ENCODE results near the gene UPK3A.
"Not testable (repeated sequence)": the region's sequence is repeated elsewhere in the genome, so short reads cannot be mapped to it uniquely, and the experiment has no call there.

UPK3A gene

DNA sequence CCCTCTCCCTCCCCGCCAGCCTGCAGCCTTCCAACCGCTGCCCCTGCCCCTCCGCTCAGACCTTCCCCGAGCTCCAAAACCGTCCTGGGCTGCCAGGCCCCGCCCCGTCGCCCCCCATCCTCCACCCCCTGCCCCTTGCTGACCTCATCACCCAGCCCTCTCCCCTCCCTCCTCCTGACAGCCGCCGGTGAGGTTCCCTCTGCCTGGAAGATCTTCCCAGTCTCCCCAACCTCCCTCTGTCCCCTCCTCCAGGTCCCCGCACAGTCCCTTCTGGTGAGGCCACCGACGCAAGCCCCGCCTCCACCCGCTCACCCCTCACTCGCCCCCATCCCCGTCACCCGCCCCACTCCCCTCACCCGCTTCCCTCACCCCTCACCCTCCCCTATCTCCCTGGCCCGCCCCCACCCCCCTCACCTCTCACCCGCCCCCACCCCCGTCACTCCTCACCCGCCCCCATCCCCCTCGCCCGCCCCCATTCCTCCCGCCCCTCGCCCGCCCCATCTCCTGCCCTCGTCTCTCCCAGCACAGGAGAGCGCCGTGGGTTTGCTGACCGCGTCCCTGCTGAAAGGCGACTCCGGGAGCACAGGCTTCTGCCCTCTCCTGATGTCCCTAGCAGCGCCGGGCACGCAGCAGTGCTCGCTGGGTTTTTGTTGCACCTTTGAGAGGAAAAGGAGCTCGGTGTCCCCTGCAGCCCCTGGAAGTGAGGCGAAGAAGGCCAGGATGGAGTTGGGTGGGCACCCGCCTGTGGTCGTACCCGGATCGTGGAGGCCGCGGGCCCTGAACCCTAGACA, 16.4 kb upstream of the UPK3A start:
- Mint-ChIP-seq H3K9me3 (no peaks in the 10 kb centered on the region), H3K4me3 (peak overlapping the region; percentile 72), H3K27ac (peak overlapping the region; percentile 90), H3K4me1 (peaks cover 19% of the 10 kb centered on the region), H3K36me3 (peaks cover 21% of the 10 kb centered on the region)
- ATAC-seq (peak; percentile 33), DNase-seq (ENCODE audit: low spot score in 2 of 2) (no peak)

DNA sequence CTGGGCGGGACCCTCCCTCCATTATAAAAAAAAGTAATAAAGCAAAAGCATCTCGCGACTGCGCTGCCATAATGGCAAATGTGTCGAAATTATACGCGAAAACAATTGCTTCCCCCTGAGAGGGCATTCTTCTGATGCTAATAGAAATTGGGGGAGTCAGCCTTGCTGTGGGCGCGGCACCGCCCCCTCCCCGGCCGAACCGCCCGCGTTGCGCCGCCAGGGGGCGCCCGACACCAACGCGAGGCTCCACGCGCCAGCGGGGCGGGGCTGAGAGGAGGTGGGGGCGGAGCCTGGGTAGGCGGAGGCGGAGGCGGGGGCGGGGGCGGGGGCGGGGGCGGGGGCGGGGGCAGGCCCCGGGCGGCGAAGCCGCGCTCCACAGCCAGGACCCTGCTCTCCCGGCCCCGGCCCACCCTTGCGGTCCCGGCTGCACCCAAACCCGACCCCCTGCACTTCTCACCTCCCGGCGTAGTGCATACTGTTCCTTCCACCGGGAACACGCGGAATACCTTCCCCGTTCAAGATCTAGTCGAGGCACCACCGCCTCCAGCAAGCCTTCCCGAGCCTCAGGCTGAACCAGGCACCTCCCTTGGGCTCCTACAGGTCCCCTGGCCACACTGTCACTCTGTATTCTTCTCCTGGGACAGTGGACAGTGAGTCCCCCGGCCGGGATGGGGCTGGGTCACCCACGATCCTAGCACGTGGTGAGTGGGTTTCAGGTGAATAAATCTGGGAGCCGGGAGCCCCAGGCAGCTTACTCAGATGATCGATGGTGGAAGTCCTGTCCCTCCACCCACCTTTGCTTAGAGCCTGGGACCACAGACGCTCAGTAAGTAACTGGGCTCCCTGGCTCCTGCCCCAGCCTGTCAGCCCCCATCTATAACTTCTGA, 15.5 kb upstream of the UPK3A start:
- DNase-seq (ENCODE audit: low spot score in 2 of 2) (peak; percentile 95), ATAC-seq (peak; percentile 82)
- H3K4me3 Mint-ChIP-seq: peak overlapping the region; percentile 72
- no peaks in the 10 kb centered on the region for H3K9me3 Mint-ChIP-seq
- peaks cover 13% of the 10 kb centered on the region for H3K4me1 Mint-ChIP-seq
- peaks cover 21% of the 10 kb centered on the region for H3K36me3 Mint-ChIP-seq
- peak overlapping the region; percentile 90 for H3K27ac Mint-ChIP-seq

DNA sequence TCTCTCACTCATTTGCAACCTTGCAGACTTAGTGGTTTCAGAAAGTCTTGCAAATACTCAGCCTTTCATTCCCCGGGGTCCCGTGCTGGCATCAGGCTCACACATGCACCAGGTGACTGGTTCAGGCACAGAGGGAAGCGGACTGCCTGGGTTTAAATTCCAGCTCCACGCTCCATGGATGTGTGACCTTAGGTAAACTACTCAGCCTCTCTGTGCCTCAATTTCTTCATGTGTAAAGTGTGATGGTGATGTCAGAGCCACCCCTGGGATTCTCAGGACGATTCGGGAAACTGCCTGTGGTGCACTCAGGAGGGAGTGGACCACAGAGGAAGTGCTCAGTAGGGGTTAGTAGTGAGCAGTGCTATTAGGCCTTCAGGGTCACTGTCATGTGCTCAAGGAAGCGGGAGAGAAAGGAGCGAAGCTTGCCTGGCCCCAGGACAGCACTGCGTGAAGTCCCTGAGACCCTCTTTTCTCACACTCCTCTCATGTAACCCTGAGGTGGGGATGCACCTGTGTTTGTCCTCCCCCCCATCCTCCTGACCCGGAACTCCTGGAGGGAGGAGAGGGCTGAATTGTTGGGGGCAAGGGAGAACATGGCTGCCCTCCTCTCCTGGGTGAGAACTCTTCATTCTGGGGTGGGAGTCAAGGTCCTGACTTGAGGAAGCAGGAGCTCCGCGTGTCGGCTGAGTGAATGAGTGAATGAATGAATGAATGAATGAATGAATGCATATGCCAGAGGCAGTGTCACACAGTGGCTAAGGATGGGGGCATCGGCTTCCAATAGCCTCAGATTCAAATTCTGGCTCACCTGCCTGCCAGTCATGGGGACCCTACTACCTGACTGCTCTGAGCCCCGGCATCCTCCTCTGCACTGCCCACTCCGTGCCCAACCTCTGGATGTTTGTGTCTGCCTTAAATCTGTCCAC, 14.4 kb upstream of the UPK3A start:
- Mint-ChIP-seq H3K4me3 (peak overlapping the region; percentile 72), H3K4me1 (peaks cover 13% of the 10 kb centered on the region), H3K9me3 (no peaks in the 10 kb centered on the region), H3K27ac (peak overlapping the region; percentile 90), H3K36me3 (peaks cover 21% of the 10 kb centered on the region)
- no peak for ATAC-seq
- no peak for DNase-seq (ENCODE audit: low spot score in 2 of 2)

DNA sequence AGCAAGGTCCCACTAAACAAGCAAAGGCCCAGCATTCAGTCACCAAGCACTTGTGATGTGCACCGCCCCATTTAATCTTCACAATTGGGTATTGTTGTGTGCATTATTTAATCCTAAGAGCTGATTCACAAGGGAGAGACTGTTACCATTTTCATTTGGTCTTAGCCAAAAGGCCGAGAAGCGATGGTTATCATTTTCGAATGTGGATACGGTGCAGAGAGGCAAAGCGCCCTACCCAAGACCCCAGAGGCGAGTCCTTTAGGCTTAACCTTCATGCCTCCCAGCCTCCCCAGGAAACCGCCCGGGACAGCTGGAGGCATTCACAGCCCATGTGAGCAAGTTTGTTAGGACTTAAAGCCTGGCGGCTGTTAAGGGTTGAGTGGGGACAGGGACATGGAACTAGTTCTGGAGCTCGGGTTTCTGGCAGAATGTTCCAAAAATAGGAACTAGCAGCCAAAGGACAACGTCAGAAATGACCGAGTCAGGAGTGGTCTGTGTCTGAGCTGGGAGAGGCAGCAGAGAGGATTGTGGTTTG, 13.0 kb upstream of the UPK3A start:
- H3K27ac Mint-ChIP-seq: no peak overlapping the region
- no peak overlapping the region for H3K4me3 Mint-ChIP-seq
- DNase-seq (ENCODE audit: low spot score in 2 of 2) (no peak), ATAC-seq (no peak)
- peaks cover 17% of the 10 kb centered on the region for H3K36me3 Mint-ChIP-seq
- H3K9me3 Mint-ChIP-seq: no peaks in the 10 kb centered on the region
- H3K4me1 Mint-ChIP-seq: peaks cover 13% of the 10 kb centered on the region

DNA sequence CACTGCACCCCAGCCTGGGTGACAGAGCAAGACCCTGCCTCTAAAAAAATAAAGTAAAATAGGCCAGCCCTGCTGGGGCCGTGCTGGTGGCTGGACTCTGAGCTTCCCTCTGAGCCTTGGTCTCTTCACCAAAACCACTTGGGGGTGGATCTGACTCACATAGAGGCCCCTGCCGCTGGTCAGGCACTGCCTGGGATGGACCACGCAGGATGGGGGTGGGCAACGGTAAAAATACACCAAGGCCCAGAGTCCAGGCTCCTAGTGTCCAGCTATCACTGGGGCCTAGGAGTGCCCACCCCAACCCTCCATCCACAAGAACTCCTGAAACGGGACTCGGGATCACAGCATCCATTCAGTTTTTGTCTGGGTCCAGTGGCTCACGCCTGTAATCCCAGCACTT, 12.3 kb upstream of the UPK3A start:
- H3K27ac Mint-ChIP-seq: no peak overlapping the region
- H3K36me3 Mint-ChIP-seq: peaks cover 17% of the 10 kb centered on the region
- H3K9me3 Mint-ChIP-seq: no peaks in the 10 kb centered on the region
- no peak for DNase-seq (ENCODE audit: low spot score in 2 of 2)
- H3K4me1 Mint-ChIP-seq: peaks cover 13% of the 10 kb centered on the region
- no peak for ATAC-seq
- H3K4me3 Mint-ChIP-seq: no peak overlapping the region

DNA sequence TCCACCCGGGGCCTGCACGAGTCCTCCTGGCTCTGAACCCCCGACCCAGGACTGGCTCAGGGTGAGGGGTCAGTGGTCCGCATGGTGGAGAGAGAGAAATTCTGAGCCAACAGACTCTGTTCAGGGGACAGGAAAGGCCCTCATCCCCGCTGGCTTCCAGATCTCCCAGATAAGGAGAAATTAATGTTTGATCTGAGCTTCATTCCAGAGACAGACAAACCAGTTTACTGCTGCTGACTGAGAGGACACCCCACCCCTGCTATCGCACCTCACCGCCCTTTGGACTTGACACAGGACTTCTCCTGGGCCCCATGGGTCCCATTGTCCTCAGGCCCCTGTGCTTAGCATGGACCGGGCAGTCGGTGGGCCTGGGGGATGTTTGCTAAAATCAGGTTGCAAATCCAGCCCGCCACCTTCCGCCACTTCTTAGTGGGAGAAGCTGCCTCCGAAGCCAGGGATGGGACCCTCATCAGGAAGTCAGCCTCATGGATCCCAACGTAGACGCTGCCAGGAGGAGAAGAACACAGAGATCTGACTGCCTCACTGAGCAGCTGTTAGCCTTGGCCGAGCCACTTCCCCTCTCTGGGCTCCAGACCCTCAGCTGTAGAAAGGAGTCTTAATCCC, 11.2 kb upstream of the UPK3A start:
- no peaks in the 10 kb centered on the region for H3K9me3 Mint-ChIP-seq
- DNase-seq (ENCODE audit: low spot score in 2 of 2) (no peak), ATAC-seq (no peak)
- peaks cover 13% of the 10 kb centered on the region for H3K4me1 Mint-ChIP-seq
- peaks cover 14% of the 10 kb centered on the region for H3K36me3 Mint-ChIP-seq
- no peak overlapping the region for H3K4me3 Mint-ChIP-seq
- H3K27ac Mint-ChIP-seq: peak overlapping the region; percentile 40

DNA sequence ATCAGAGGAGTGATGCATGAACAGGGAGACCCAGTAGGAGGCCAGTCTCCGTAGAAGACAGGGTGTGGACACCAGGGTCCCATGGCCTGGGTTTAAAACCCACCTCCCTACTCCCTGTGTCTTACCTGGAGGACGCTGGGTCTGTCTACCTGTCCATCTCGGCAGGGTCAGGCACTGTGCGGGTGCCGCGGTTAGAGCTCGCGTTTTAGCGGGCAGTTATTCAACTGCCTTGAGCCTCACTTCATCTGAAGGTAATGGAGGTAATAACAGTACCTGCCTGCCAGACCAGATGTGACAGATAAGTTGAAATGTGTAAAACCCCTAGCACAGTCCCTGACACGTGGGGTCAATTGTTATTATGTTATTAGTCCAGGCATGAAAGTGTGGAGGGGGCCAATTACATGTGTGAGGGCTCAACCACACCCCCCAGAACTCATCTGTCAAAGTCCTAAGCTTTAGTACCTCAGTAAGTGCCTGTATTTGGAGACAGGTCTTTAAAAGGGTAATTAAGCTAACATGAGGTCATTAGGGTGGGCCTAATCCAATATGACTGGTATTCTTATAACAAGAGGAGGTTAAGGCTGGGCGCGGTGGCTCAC, 8.1 kb upstream of the UPK3A start:
- Mint-ChIP-seq H3K27ac (no peak overlapping the region), H3K36me3 (no peaks in the 10 kb centered on the region), H3K4me1 (no peaks in the 10 kb centered on the region), H3K9me3 (no peaks in the 10 kb centered on the region), H3K4me3 (no peak overlapping the region)
- no peak for DNase-seq (ENCODE audit: low spot score in 2 of 2)
- no peak for ATAC-seq

DNA sequence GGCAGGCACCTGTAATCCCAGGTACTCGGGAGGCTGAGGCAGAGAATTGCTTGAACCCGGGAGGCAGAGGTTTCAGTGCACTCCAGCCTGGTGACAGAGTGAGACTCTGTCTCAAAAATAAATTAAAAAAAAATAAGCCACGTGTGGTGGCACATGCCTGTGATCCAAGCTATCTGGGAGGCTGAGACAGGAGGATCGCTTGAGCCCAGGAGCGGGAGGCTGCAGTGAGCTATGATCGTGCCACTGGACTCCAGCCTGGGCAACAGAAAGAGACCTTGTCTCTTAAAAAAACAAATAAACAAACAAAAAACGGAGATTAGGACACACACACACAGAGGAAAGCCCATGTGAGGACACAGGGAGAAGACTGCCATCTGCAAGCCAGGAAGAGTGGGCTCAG, 7.0 kb upstream of the UPK3A start:
- H3K4me3 Mint-ChIP-seq; H3K9me3 Mint-ChIP-seq; H3K36me3 Mint-ChIP-seq; DNase-seq (ENCODE audit: low spot score in 2 of 2); H3K27ac Mint-ChIP-seq; H3K4me1 Mint-ChIP-seq; ATAC-seq: not testable (repeated sequence)

DNA sequence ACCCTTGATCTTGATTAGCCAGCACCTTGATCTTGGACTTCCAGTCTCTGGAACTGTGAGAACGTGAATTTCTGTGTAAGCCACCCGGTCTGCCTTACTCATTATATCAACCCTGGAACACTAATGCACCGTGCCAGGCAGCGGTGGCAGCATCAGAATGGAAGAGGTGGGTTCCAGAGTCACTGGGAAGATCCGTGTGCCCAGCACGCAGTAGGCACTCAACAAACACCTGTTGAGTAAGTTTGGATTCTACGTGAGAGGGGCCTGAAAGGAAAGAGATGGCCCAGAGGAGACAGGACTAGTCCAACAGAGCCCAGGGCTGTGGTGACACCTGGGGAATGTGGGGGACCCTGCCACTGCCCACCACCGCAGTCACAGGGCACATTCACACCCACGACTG, 6.6 kb upstream of the UPK3A start:
- Mint-ChIP-seq H3K4me1 (no peaks in the 10 kb centered on the region), H3K36me3 (no peaks in the 10 kb centered on the region), H3K9me3 (no peaks in the 10 kb centered on the region), H3K27ac (no peak overlapping the region), H3K4me3 (no peak overlapping the region)
- no peak for ATAC-seq
- DNase-seq (ENCODE audit: low spot score in 2 of 2): no peak

DNA sequence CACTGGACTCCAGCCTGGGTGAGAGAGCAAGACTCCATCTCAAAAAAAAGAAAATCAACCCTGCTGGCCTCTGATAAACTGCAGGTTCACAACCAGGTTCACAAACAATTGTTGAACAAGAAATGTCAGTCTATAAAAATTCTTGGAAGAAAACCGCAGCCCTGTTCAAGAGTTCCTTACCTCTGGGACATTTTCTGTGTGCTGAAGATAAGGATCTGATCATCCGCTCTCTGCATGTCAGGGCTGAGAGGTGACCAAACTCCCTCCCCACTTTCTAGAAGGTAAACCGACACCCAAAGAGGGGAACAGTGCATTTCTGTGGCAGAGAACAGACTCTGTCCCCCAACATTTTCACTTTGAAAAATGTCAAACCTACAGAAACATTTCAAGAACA, 4.2 kb upstream of the UPK3A start:
- Mint-ChIP-seq H3K4me1 (no peaks in the 10 kb centered on the region), H3K27ac (no peak overlapping the region), H3K36me3 (no peaks in the 10 kb centered on the region), H3K4me3 (no peak overlapping the region), H3K9me3 (no peaks in the 10 kb centered on the region)
- ATAC-seq: no peak
- no peak for DNase-seq (ENCODE audit: low spot score in 2 of 2)

DNA sequence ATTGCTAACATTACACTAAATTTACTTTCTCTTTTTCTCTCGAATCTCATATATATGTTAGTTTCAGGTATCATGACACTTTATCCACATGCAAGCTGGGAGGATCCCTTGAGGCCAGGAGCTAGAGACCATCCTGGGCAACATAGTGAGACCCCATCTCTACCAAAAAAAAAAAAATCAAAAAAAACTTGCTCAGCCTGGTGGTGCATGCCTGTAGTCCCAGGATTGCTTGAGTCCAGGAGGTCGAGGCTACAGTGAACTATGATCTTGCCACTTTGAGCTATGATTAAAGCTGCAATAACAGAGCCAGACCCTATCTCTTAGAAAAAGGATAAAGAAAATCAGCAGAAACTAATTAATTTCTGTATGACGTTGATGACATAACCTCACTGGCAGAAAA, 3.7 kb upstream of the UPK3A start:
- H3K27ac Mint-ChIP-seq: no peak overlapping the region

DNA sequence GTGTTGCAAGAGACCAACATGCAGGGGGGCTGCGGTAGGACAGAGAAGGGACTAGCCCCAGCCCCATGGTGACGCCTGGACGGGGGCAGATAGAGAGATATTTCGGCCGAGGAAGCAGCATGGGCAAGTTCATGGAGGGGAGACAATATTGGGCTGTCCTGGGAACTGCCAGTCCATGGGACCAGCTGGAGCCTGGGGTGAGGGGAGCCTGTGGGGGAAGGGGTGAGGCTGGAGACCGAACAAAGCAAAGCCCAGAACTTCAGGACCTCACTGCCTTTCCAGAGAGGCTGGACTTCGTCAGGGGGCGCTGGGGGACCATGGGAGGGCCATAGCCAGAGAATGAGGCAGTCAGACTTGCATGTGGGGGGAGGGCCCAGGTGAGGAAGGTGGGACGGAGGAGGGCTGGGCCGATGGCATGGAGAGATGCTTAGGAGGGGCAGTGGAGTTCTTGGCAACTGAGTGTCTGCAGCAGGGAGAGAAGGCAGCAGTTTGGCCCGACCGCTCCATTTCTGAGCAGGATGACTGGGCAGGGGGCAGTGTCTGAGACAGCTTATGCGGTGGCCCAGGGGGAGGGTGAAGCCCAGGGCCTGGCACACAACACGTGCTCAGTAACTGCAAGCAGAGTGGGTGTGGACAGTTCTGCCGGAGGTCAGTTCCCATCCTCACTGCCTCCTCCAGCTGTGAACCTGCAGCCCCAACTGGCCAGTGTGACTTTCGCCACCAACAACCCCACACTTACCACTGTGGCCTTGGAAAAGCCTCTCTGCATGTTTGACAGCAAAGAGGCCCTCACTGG, 712 bp downstream of the UPK3A start:
- no peaks in the 10 kb centered on the region for H3K36me3 Mint-ChIP-seq
- no peaks in the 10 kb centered on the region for H3K9me3 Mint-ChIP-seq
- no peak for ATAC-seq
- DNase-seq (ENCODE audit: low spot score in 2 of 2): no peak
- H3K27ac Mint-ChIP-seq: no peak overlapping the region
- no peak overlapping the region for H3K4me3 Mint-ChIP-seq
- no peaks in the 10 kb centered on the region for H3K4me1 Mint-ChIP-seq

More for the DNA sequence above, 3.7 kb upstream of the UPK3A start:
- no peaks in the 10 kb centered on the region for H3K36me3 Mint-ChIP-seq
- H3K4me1 Mint-ChIP-seq: no peaks in the 10 kb centered on the region
- H3K4me3 Mint-ChIP-seq: no peak overlapping the region
- DNase-seq (ENCODE audit: low spot score in 2 of 2): no peak
- H3K9me3 Mint-ChIP-seq: no peaks in the 10 kb centered on the region
- ATAC-seq: no peak

DNA sequence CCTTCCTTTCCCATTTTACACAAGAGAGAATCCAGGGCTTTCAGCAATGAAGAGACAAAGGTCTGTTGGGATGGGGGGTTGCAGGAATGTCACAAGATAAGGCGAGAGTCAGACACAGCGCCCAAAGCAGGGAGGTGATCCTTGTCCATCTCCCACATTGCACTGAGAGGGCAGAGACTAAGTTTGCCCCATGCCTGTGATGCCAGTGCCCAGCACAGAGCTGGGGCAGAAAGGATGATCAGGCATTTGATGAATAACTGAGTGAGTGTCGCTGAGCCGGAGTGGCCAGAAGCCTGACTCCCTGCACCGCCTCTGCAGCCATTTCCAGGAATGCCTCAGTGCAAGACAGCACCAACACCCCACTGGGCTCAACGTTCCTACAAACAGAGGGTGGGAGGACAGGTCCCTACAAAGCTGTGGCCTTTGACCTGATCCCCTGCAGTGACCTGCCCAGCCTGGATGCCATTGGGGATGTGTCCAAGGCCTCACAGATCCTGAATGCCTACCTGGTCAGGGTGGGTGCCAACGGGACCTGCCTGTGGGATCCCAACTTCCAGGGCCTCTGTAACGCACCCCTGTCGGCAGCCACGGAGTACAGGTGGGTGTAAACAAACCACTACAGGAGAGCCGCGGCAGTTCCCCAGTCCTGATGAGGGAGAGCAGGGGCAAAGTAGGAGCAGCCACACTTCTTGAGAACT, 2.3 kb downstream of the UPK3A start:
- H3K36me3 Mint-ChIP-seq: no peaks in the 10 kb centered on the region
- H3K27ac Mint-ChIP-seq: no peak overlapping the region
- no peaks in the 10 kb centered on the region for H3K4me1 Mint-ChIP-seq
- no peak overlapping the region for H3K4me3 Mint-ChIP-seq
- ATAC-seq (no peak), DNase-seq (ENCODE audit: low spot score in 2 of 2) (no peak)
- H3K9me3 Mint-ChIP-seq: no peaks in the 10 kb centered on the region

Data from stimulated activated effector memory CD8-positive, alpha-beta T cell treated with anti-CD3 and anti-CD28 coated beads, Interleukin-12 subunit alpha, Interleukin-12 subunit beta, amount 100 ng/mL, for 72 hours (primary cell).